ENCODE measurements around the gene ZNF117. TPM values are rescaled to one million over a fixed set of nuclear protein-coding genes. Genes with fewer than 3 reads are reported as not detected.

Gene ZNF117
- total and polyA plus RNA-seq, 10 of the 15 experiments (the other 5 are each of a cell fraction or from before 2014, with no cell fraction given): 1.4 to 15.3 (median 7.6) TPM

GRCh38 chr7:64938540-64938939, 52.3 kb downstream of the ZNF117 start:
- no peak for FAIRE-seq
- Histone ChIP-seq H3K36me3 (ENCODE audit: control insufficient read depth in 2 of 2, insufficient read depth in 2 of 2, low read length in 1 of 2) (no peaks in the 10 kb centered on the region), H3K27me3 (replicated peaks in 1 of 2; ENCODE audit: control insufficient read depth in 2 of 2, insufficient read depth in 2 of 2, low read length in 1 of 2) (no peaks in the 10 kb centered on the region), H3K79me2 (ENCODE audit: control insufficient read depth, insufficient read depth, low read length) (no peaks in the 10 kb centered on the region), H3K27ac (ENCODE audit: control insufficient read depth, insufficient read depth) (no peak overlapping the region), H3K9ac (ENCODE audit: control insufficient read depth, insufficient read depth, low read length) (no peak overlapping the region), H3K9me3 (replicated peaks; ENCODE audit: control insufficient read depth, insufficient read depth, low read length) (no peaks in the 10 kb centered on the region; the same call in 1 of the 3 replicates), H3K4me2 (ENCODE audit: control insufficient read depth, insufficient read depth) (no peak overlapping the region), H3K4me1 (ENCODE audit: control insufficient read depth, insufficient read depth, low read length) (no peaks in the 10 kb centered on the region), H3K4me3 (no peak overlapping the region), H2AFZ (ENCODE audit: control insufficient read depth, low read depth, low read length) (no peak overlapping the region), H4K20me1 (ENCODE audit: control insufficient read depth, insufficient read depth) (no peaks in the 10 kb centered on the region)
- CTCF ChIA-PET: interaction anchor here (1.4 to 2.8 kb wide), 2 partner anchors 11 to 12 kb away, joined by 4 to 8 read pairs; no protein-coding TSS in a partner anchor
- TF ChIP-seq MTA2 (IDR thresholded peaks at IDR 0.05; ENCODE audit: low read depth) (peak; percentile 48; the same call in 1 of the 2 replicates), IKZF2 (IDR thresholded peaks at IDR 0.05) (peak; percentile 28 to 59; a peak in 2 of 4 replicates), JUNB (IDR thresholded peaks at IDR 0.05) (peak; percentile 21; the same call in 1 of the 2 replicates), BMI1 (IDR thresholded peaks at IDR 0.05; ENCODE audit: borderline replicate concordance) (no peak), MLLT1 (IDR thresholded peaks at IDR 0.05) (no peak), SMARCA5 (IDR thresholded peaks at IDR 0.05) (no peak), MEF2B (IDR thresholded peaks at IDR 0.05; ENCODE audit: partially characterized antibody, poor library complexity, severe bottlenecking) (peak; percentile 60), RUNX3 (IDR thresholded peaks at IDR 0.05; ENCODE audit: low read length) (no peak), TBL1XR1 (IDR thresholded peaks at IDR 0.05; ENCODE audit: low read depth, low read length) (no peak), ZNF217 (IDR thresholded peaks at IDR 0.05) (0 out of 2 replicates have a peak, but pooled peaks have one; percentile 22), HDAC2 (IDR thresholded peaks at IDR 0.05) (no peak)
- intact Hi-C loops (cut with micrococcal nuclease; ENCODE audit: unreplicated experiment): no loop called here
- no peak for DNase-seq (ENCODE audit: low read depth, low spot score)
- RAD21 ChIA-PET (ENCODE audit: unreplicated experiment): interaction anchor here (0.9 kb wide), 1 partner anchor 13 kb away, joined by 3 read pairs; no protein-coding TSS in a partner anchor
- BruUV-seq (replicated peaks): no TSS peak
- in situ Hi-C loops (cut with MboI): no loop called here
- SMC1A ChIA-PET (ENCODE audit: uncharacterized antibody, unreplicated experiment): interaction anchor here (1.6 kb wide), 1 partner anchor 12 kb away, joined by 6 read pairs; no protein-coding TSS in a partner anchor
- POLR2A ChIA-PET: no interaction called here
- ATAC-seq: no peak
- 95% methylated on average over 1 of the region's 1 CpG for WGBS (ENCODE audit: insufficient coverage, insufficient replicate concordance, low lambda C conversion rate, missing lambda C conversion rate)
